ENCODE data around the gene TP53BP1.
A peak's percentile ranks its signal among the peaks of the same experiment; 100 is the strongest.
"Not testable (repeated sequence)": the region's sequence is repeated elsewhere in the genome, so short reads cannot be mapped to it uniquely, and the experiment has no call there.

TP53BP1 gene

DNA sequence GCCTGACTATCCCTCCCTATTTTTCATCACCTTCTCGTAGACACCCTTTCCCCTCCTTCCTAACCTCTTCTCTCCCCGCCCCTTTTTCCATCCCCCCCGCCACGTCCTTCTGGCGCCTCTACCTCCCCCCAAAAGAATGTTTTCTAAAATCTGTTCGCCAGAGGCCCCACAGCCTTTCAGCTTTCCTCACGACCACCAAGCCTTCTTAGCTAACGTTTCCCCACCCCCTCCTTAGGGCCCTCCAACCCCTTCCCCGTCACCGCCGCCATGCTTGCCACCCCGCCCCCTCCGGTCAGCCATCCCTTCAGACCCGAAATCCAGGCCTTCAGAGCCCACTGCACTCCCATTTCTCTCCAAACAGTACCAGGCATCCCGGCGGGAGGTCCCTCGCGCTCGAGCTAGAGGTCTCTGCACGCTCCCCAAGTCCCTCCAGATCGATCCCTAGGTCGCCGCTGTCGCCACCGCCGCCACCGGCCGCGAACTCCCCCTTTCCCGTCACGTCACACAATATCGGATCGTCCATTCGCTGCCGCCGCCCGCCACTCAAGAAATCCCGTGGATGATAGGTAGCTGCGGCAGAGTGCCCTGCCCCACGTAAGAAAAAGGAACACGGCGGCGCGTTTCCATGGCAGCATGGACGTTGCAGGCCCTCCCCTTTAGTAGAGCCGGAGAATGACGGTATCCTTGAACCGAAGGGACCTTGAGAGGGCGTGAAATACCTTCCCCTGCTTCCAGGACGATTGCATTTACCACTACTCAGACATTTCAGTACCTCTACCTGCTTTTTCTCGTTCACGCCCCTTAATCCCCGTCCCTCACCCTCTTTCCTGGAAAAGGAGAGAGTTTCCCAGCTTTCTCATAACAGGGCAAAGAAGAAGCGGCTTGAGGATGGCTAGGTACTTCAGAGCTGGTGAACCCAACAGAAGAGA is at the start of gene TP53BP1:
Gene TP53BP1, minus strand, starts transcription at position 484 of the 929 bp plus-strand sequence. Its CDS starts 113 bp downstream, at position 371.
- peak; percentile 95 for DNase-seq (ENCODE audit: low spot score)

- no peak for DNase-seq (ENCODE audit: low spot score)
Observed at GRCh38 chr15:43541785-43542184, 48.8 kb upstream of the TP53BP1 start.

GRCh38 chr15:43538091-43538490 is 45.1 kb upstream of the TP53BP1 start:
- DNase-seq (ENCODE audit: low spot score): no peak

- no peak for DNase-seq (ENCODE audit: low spot score)
Observed at GRCh38 chr15:43534897-43535296, 41.9 kb upstream of the TP53BP1 start.

DNA sequence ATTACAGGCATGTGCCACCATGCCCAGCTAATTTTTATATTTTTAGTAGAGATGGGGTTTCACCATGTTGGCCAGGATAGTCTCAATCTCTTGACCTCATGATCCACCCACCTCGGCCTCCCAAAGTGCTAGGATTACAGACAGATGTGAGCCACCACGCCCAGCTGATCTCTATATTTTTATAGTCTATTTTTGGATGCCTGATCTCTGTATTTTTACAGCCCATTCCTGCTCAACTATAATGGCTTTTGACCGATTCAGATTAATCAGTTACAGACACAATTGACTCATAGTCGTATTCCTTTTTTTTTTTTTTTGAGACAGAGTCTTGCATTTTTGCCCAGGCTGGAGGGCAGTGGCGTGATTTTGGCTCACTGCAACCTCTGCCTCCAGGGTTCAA is 39.9 kb upstream of the TP53BP1 start:
- DNase-seq (ENCODE audit: low spot score): not testable (repeated sequence)

GRCh38 chr15:43531018-43531670 is 38.2 kb upstream of the TP53BP1 start:
- DNase-seq (ENCODE audit: low spot score): peak; percentile 66

DNA sequence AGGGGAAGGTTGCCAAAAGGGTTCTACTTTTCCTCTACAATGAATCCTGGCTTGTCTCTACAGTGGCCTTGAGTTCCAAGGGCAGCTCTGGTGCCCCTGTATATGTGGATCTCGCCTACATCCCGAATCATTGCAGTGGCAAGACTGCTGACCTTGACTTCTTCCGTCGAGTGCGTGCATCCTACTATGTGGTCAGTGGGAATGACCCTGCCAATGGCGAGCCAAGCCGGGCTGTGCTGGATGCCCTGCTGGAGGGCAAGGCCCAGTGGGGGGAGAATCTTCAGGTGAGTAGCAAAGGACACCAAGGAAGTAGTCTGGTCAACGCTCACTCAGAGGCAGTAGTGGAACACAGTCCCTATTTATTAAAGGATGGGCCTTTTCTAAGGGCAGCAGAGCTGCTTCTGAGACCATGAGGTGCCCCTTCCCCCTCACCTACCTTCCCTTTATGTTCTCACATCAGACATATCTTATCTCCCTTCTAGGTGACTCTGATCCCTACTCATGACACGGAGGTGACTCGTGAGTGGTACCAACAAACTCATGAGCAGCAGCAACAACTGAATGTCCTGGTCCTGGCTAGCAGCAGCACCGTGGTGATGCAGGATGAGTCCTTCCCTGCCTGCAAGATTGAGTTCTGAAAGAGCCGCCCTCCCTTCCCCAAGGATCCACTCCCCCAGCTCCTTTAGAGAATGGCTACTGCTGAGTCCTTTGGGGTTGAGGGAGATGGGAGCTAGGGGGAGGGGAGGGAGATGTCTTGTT is 36.8 kb upstream of the TP53BP1 start:
- no peak for DNase-seq (ENCODE audit: low spot score)

GRCh38 chr15:43529141-43529540 is 36.2 kb upstream of the TP53BP1 start:
- DNase-seq (ENCODE audit: low spot score): no peak

- no peak for DNase-seq (ENCODE audit: low spot score)
Observed at GRCh38 chr15:43528542-43529007, 35.6 kb upstream of the TP53BP1 start.

DNA sequence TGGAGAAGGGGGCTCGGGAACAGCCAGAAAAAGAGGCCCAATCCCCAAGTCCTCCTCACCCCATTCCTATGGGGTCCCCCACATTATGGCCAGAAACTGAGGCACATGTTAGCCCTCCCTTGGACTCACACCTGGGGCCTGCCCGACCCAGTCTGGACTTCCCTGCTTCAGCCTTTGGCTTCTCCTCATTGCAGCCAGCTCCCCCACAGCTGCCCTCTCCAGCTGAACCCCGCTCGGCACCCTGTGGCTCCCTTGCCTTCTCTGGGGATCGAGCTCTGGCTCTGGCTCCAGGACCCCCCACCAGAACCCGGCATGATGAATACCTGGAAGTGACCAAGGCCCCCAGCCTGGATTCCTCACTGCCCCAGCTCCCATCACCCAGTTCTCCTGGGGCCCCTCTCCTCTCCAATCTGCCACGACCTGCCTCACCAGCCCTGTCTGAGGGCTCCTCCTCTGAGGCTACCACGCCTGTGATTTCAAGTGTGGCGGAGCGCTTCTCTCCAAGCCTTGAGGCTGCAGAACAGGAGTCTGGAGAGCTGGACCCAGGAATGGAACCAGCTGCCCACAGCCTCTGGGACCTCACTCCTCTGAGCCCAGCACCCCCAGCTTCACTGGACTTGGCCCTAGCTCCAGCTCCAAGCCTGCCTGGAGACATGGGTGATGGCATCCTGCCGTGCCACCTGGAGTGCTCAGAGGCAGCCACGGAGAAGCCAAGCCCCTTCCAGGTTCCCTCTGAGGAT is 35.0 kb upstream of the TP53BP1 start:
- DNase-seq (ENCODE audit: low spot score): no peak

GRCh38 chr15:43527016-43527801 is 34.3 kb upstream of the TP53BP1 start:
- DNase-seq (ENCODE audit: low spot score): no peak

DNA sequence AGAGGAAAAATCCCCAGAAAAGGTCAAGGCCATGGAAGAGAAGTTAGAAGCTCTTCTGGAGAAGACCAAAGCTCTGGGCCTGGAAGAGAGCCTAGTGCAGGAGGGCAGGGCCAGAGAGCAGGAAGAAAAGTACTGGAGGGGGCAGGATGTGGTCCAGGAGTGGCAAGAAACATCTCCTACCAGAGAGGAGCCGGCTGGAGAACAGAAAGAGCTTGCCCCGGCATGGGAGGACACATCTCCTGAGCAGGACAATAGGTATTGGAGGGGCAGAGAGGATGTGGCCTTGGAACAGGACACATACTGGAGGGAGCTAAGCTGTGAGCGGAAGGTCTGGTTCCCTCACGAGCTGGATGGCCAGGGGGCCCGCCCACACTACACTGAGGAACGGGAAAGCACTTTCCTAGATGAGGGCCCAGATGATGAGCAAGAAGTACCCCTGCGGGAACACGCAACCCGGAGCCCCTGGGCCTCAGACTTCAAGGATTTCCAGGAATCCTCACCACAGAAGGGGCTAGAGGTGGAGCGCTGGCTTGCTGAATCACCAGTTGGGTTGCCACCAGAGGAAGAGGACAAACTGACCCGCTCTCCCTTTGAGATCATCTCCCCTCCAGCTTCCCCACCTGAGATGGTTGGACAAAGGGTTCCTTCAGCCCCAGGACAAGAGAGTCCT is 33.4 kb upstream of the TP53BP1 start:
- no peak for DNase-seq (ENCODE audit: low spot score)

GRCh38 chr15:43525131-43525530 is 32.2 kb upstream of the TP53BP1 start:
- DNase-seq (ENCODE audit: low spot score): no peak

GRCh38 chr15:43524254-43524845 is 31.4 kb upstream of the TP53BP1 start:
- DNase-seq (ENCODE audit: low spot score): no peak

DNA sequence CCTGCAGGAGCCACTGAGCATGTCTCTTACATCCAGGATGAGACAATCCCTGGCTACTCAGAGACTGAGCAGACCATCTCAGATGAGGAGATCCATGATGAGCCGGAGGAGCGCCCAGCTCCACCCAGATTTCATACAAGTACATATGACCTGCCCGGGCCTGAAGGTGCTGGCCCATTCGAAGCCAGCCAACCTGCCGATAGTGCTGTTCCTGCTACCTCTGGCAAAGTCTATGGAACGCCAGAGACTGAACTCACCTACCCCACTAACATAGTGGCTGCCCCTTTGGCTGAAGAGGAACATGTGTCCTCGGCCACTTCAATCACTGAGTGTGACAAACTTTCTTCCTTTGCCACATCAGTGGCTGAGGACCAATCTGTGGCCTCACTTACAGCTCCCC is 30.7 kb upstream of the TP53BP1 start:
- DNase-seq (ENCODE audit: low spot score): no peak

DNA sequence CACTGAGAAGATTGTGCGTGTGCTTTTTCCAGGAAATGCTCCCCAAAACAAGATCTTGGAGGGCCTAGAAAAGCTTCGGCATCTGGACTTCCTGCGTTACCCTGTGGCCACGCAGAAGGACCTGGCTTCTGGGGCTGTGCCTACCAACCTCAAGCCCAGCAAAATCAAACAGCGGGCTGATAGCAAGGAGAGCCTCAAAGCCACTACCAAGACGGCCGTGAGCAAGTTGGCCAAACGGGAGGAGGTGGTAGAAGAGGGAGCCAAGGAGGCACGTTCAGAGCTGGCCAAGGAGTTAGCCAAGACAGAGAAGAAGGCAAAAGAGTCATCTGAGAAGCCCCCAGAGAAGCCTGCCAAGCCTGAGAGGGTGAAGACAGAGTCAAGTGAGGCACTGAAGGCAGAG is 29.3 kb upstream of the TP53BP1 start:
- no peak for DNase-seq (ENCODE audit: low spot score)

DNA sequence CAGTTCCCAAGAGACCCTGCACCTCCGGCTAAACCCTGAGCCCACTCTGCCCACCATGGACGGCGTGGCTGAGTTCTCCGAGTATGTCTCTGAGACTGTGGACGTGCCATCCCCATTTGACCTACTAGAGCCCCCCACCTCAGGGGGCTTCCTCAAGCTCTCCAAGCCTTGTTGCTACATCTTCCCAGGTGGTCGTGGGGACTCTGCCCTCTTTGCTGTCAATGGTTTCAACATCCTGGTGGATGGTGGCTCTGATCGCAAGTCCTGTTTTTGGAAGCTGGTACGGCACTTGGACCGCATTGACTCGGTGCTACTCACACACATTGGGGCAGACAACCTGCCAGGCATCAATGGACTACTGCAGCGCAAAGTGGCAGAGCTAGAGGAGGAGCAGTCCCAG is 28.5 kb upstream of the TP53BP1 start:
- no peak for DNase-seq (ENCODE audit: low spot score)

DNA sequence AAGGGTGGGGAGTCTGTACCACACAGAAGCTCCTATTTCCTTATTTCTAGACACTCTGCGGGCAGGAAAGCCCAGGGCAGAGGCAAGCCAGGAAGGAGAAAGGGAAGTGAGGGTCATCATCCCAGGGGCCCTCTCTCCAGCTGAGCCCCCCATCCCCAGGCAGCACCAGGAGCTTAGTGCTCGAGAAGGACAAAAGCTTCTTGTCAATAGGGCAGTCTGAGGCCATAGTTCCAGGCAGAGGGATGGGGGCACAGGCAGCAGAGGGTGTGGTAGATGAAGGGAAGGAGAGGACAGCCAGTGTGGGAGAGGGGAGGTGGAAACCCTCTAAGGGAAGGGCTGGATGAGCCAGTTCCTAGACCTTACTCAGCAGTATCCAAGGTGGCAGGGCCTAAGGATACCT is 27.2 kb upstream of the TP53BP1 start:
- DNase-seq (ENCODE audit: low spot score): no peak

DNA sequence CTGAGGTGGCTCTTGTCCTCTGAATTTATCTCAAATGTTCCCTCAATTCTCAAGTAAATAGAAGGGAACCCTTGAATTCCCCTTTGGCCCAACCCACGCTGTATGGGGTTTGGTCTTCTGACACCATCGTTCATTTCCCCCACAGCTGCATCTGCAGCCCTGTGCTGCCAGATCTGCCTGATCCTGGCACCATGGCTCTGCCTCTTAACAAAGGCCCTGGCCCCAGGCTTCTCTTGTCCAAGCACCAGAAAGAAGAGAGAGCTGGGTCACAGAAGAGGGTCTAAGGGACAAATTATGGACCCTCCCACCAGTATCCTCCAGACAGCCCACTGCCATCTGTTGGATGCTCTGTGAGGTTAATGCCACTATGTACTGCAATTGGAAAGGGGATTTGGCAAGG is 26.2 kb upstream of the TP53BP1 start:
- peak; percentile 77 for DNase-seq (ENCODE audit: low spot score)

DNA sequence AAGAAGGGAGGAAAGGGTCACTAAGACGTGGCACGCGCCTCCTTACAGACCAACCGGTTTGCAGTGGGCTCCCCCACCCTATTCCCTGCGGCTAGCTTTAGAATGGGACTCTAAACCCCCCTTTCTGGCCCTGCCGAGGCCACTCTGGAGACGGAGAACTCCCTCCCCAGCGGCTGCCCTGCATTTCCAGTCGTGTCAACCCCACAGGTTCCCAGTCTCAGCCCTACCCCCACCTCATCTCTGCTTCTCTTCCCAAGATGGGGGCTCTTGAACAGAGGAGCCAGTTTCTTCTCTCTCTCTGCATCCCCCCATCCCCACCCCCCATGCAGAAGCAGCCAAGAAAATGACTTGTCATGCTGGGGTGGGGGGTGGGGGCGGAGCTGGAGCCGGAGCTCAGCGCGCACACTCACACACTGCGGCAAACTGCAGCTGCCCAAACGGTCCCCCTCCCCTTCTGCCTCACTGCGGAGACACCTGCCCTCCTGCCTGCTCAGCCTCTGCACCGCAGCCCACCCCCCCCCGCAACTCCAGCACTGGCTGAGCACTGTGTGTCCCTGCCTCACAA is 25.3 kb upstream of the TP53BP1 start:
- DNase-seq (ENCODE audit: low spot score): peak; percentile 88
